IPS-11a (cell line): ENCODE measurements around the gene COX17.

Experiments used
- H3K4me3 ChIP-seq: one replicate; pipeline ENCODE4 v1.5.1; 2013; ENCODE audit warnings: low read depth, low read length, control low read depth

Gene COX17

DNA sequence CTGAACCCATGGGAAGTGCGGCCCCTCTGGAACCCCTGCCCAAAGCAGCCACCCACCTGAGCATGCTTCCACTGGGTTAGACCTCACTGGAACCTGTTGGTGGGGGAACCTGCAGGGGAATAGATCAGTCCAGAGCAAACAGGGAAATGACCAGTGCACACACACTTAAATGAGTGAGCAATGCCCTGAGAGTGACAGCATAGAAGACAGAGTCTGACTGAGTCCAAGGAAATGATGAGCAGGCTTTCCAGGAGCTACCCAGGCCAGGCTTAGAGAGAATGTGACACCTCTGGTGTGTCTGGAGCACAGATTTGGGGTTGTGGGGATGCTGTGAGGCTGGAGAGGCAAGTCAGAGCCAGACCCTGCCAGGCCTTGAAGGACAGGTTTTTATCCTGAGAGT, 51.0 kb downstream of the COX17 start:
- H3K4me3 ChIP-seq: no peak overlapping the region

- H3K4me3 ChIP-seq: no peak overlapping the region
Observed at GRCh38 chr3:119625451-119626153, 51.6 kb downstream of the COX17 start.

DNA sequence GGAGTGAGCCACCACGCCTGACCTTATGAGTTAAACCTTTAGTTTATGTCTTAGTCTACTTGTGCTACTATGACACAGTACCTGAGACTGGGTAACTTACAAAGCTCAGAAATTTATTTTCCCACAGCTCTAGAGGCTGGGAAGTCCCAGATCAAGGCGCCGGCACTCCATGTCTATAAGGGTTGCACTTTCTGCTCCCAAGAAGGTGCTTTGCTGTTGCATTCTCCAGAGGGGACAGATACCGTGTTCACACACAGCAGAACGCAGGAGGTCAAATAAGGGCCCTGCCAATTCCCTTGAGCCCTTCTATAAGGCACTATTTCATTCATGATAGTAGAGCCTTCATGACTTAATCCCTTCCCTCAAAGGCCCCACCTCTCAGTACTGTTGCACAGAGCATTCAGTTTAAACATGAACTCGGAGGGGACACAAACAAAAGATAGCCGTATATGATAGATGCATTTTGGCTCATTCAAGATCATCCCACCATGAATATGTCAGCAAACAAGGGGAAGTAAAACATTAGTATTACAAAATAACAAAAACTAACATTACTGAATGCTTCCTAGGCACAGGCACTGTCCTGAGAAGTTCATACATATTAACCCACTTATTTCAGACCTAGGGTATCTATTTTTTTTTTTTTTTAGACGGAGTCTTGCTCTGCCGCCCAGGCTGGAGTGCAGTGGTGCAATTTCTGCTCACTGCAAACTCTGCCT, 53.0 kb downstream of the COX17 start:
- no peak overlapping the region for H3K4me3 ChIP-seq

DNA sequence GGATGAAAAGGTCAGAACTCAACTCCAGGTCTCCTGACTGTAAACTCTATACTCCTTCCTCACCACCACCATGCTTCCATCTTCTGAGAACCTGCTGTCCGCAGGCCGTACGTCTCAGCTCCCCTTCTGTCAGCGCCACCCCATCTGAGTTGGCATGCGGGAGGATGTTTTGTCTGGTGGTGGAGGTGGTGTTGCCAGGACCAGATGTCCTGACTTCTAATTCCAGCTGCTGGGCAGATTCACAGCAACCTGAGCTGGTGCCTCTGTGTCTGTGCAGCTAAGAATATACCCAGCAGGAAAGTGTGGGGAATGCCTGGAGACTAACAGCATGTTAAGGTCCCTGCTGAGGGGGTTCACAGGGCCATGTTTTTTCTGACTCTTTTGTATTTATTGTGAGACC, 56.3 kb downstream of the COX17 start:
- H3K4me3 ChIP-seq: no peak overlapping the region
